Testis (tissue), 2 donors: Measurements from ENCODE around the gene CAMTA1.

Source experiments
- CTCF ChIP-seq, 3 experiments: fragments of 450-650 bp in 2 of 3; fragments of 200-600 bp in 1 of 3; sonication (generic) in 1 of 3; IDR thresholded peaks; one replicate each; pipeline ENCODE4 v1.5.1; 2016 to 2019; ENCODE audit warnings: antibody characterized with exemption in 3 of 3, mild to moderate bottlenecking in 2 of 3, moderate library complexity in 1 of 3
- POLR2A ChIP-seq: fragments of 450-650 bp; IDR thresholded peaks from one replicate; pipeline ENCODE4 v1.6.1; 2017; ENCODE audit warnings: antibody characterized with exemption, mild to moderate bottlenecking, moderate library complexity

GRCh38 chr1:6988796-6989195, 203.5 kb downstream of the CAMTA1 start:
- TF ChIP-seq CTCF (IDR thresholded peaks at IDR 0.05): no peak
- TF ChIP-seq POLR2A: no peak
